Measurements from ENCODE around the gene NOXRED1. TPM values are rescaled to one million over a fixed set of nuclear protein-coding genes. Genes with fewer than 3 reads are reported as not detected.

The NOXRED1 gene
- total and polyA plus RNA-seq, 10 of the 15 experiments (the other 5 are each of a cell fraction or from before 2014, with no cell fraction given) = 0.06 to 0.62 (median 0.14) TPM

GRCh38 chr14:77375164-77375950, 48.0 kb downstream of the NOXRED1 start:
- Histone ChIP-seq H3K4me1 (ENCODE audit: control insufficient read depth, insufficient read depth, low read length) (peaks cover 15% of the 10 kb centered on the region), H3K4me3 (peak overlapping the region; percentile 83), H2AFZ (ENCODE audit: control insufficient read depth, low read depth, low read length) (peak overlapping the region; percentile 99), H3K79me2 (ENCODE audit: control insufficient read depth, insufficient read depth, low read length) (peaks cover 60% of the 10 kb centered on the region), H3K9ac (ENCODE audit: control insufficient read depth, insufficient read depth, low read length) (peak overlapping the region; percentile 95), H4K20me1 (ENCODE audit: control insufficient read depth, insufficient read depth) (no peaks in the 10 kb centered on the region), H3K9me3 (replicated peaks; ENCODE audit: control insufficient read depth, insufficient read depth, low read length) (no peaks in the 10 kb centered on the region), H3K4me2 (ENCODE audit: control insufficient read depth, insufficient read depth) (peak overlapping the region; percentile 73), H3K36me3 (ENCODE audit: control insufficient read depth in 2 of 2, insufficient read depth in 2 of 2, low read length in 1 of 2) (no peaks in the 10 kb centered on the region), H3K27me3 (replicated peaks in 1 of 2; ENCODE audit: control insufficient read depth in 2 of 2, insufficient read depth in 2 of 2, low read length in 1 of 2) (no peaks in the 10 kb centered on the region), H3K27ac (ENCODE audit: control insufficient read depth, insufficient read depth) (peak overlapping the region; percentile 89)
- intact Hi-C loops (cut with micrococcal nuclease; ENCODE audit: unreplicated experiment) = no loop called here
- SMC1A ChIA-PET (ENCODE audit: uncharacterized antibody, unreplicated experiment) = interaction anchor here (0.7 to 1.9 kb wide), 6 partner anchors 13 to 181 kb away, joined by 3 to 6 read pairs (median 4); partner anchors contain the start of gene GSTZ1
- POLR2A ChIA-PET = interaction anchor here (0.8 to 1.0 kb wide), 2 partner anchors 11 to 54 kb away, joined by 3 to 4 read pairs; partner anchors contain the start of gene GSTZ1
- in situ Hi-C loops (cut with MboI) = no loop called here
- DNase-seq (ENCODE audit: low read depth, low spot score) (no peak), FAIRE-seq (peak; percentile 41), ATAC-seq (peak; percentile 29)
- RAD21 ChIA-PET (ENCODE audit: unreplicated experiment) = interaction anchor here (0.6 to 1.1 kb wide), 3 partner anchors 54 to 83 kb away, joined by 3 to 4 read pairs (median 3); partner anchors contain the start of genes GSTZ1 and POMT2
- CTCF ChIA-PET = interaction anchor here (0.6 to 2.1 kb wide), 5 partner anchors 17 to 85 kb away, joined by 3 to 6 read pairs (median 3); partner anchors contain the start of genes GSTZ1 and POMT2
- TSS peak; percentile 62 for BruUV-seq (replicated peaks)
- WGBS (ENCODE audit: insufficient coverage, insufficient replicate concordance, low lambda C conversion rate, missing lambda C conversion rate) = 3% methylated on average over 9 of the region's 9 CpGs
- TF ChIP-seq POU2F2 (IDR thresholded peaks at IDR 0.05; ENCODE audit: borderline replicate concordance, low read depth, low read length) (no peak), CHD2 (IDR thresholded peaks at IDR 0.05; ENCODE audit: borderline replicate concordance, low read depth, low read length) (no peak), NFYB (IDR thresholded peaks at IDR 0.05; ENCODE audit: insufficient read depth, low read depth, low read length) (no peak), PAX8 (IDR thresholded peaks at IDR 0.05) (0 out of 2 replicates have a peak, but pooled peaks have one; percentile 13), IKZF1 (conservative IDR thresholded peaks at IDR 0.05) (0 out of 2 replicates have a peak, but pooled peaks have one; percentile 20), NFYA (IDR thresholded peaks at IDR 0.05; ENCODE audit: borderline replicate concordance, low read depth, low read length) (no peak), CREB1 (IDR thresholded peaks at IDR 0.05; ENCODE audit: low read depth) (no peak), NR2C2 (IDR thresholded peaks at IDR 0.05; ENCODE audit: borderline replicate concordance, control insufficient read depth, insufficient read length, low read depth) (no peak), NKRF (conservative IDR thresholded peaks at IDR 0.05) (peak; percentile 60; the same call in 1 of the 2 replicates), ZNF384 (IDR thresholded peaks at IDR 0.05; ENCODE audit: borderline replicate concordance, low read depth, low read length) (peak; percentile 48; the same call in 1 of the 2 replicates), SPI1 (IDR thresholded peaks at IDR 0.05; ENCODE audit: borderline replicate concordance, insufficient read depth, low read depth, low read length) (peak; percentile 58; the same call in 1 of the 2 replicates), TARDBP (IDR thresholded peaks at IDR 0.05; ENCODE audit: borderline replicate concordance) (no peak)
- TF ChIP-seq, protein P1, sequence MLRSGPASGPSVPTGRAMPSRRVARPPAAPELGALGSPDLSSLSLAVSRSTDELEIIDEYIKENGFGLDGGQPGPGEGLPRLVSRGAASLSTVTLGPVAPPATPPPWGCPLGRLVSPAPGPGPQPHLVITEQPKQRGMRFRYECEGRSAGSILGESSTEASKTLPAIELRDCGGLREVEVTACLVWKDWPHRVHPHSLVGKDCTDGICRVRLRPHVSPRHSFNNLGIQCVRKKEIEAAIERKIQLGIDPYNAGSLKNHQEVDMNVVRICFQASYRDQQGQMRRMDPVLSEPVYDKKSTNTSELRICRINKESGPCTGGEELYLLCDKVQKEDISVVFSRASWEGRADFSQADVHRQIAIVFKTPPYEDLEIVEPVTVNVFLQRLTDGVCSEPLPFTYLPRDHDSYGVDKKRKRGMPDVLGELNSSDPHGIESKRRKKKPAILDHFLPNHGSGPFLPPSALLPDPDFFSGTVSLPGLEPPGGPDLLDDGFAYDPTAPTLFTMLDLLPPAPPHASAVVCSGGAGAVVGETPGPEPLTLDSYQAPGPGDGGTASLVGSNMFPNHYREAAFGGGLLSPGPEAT (IDR thresholded peaks at IDR 0.05; ENCODE audit: low read depth) = peak; percentile 47; the same call in 1 of the 2 replicates
- TF ChIP-seq, protein P2, sequence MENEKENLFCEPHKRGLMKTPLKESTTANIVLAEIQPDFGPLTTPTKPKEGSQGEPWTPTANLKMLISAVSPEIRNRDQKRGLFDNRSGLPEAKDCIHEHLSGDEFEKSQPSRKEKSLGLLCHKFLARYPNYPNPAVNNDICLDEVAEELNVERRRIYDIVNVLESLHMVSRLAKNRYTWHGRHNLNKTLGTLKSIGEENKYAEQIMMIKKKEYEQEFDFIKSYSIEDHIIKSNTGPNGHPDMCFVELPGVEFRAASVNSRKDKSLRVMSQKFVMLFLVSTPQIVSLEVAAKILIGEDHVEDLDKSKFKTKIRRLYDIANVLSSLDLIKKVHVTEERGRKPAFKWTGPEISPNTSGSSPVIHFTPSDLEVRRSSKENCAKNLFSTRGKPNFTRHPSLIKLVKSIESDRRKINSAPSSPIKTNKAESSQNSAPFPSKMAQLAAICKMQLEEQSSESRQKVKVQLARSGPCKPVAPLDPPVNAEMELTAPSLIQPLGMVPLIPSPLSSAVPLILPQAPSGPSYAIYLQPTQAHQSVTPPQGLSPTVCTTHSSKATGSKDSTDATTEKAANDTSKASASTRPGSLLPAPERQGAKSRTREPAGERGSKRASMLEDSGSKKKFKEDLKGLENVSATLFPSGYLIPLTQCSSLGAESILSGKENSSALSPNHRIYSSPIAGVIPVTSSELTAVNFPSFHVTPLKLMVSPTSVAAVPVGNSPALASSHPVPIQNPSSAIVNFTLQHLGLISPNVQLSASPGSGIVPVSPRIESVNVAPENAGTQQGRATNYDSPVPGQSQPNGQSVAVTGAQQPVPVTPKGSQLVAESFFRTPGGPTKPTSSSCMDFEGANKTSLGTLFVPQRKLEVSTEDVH (IDR thresholded peaks at IDR 0.05; ENCODE audit: low read depth, partially characterized antibody) = no peak

All from GM12878 (cell line).